ENCODE data around the gene CROT. TPM values are rescaled to one million over a fixed set of nuclear protein-coding genes. Genes with fewer than 3 reads are reported as not detected.

The CROT gene
- polyA plus RNA-seq, 1 donor, result 9.6 TPM

DNA sequence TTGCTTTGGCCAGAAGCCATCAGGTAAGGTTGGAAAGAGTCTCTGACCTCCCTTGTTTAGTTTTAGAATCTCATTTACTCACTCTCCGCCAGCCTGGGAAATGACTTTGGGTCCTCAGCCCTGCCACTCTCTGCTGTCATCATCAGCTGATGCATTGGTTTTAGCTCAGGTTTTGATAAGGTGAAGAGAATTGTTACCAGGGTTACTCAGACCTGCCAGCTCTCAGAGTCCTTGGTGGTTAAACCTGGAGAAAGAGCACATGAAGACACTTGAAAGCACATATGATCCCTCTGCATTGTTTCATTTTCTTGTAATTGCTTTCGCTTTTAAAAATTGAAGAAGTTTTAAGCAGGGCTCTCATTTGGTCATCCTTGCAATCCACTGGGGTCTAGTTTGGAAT lies 4.0 kb upstream of the CROT start:
- no peak for DNase-seq

DNA sequence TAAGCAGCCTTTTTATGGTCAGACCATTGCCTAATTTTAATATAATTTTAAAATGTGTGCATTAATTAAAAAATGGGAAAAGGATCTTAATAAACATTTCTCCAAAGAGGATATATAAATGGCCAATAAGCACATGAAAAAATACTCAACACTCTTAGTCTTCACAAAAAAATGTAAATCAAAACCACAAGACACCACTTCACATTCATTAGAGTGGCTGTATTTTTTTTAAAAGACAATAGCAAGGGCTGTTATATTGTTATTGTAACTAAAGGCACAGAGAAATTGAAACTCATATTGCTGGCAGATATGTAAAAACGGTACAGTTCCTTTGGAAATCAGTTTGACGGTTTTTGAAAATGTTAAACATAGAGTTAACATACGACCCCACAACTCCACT lies 3.2 kb upstream of the CROT start:
- no peak for DNase-seq

- DNase-seq, result no peak
These were observed 1.0 kb upstream of the CROT start for GRCh38 chr7:87344446-87344845.

GRCh38 chr7:87345962-87346371 lies 503 bp downstream of the CROT start:
- no peak for DNase-seq

- no peak for DNase-seq
These were observed 1.7 kb downstream of the CROT start for GRCh38 chr7:87347207-87347606.

GRCh38 chr7:87347664-87348063 lies 2.2 kb downstream of the CROT start:
- no peak for DNase-seq

DNA sequence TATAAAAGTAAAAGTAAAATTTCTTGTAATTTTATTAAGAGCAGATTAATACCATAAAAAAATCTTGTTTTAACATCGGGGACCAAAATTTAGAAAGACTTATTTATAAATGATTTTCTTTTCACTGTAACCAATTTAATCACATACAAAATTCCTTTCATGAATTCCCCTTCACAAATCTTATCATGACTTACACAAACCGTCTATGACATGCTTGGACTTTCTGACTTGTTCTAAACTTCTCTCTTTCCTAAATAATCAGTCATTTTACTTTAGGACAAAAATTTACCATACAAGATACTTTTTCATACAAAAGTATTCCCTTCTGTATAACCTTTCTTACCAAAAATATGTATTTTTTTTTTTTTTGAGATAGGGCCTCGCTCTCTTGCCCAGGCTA lies 9.3 kb downstream of the CROT start:
- DNase-seq, result no peak

GRCh38 chr7:87356448-87356847 lies 11.0 kb downstream of the CROT start:
- DNase-seq, result no peak

DNA sequence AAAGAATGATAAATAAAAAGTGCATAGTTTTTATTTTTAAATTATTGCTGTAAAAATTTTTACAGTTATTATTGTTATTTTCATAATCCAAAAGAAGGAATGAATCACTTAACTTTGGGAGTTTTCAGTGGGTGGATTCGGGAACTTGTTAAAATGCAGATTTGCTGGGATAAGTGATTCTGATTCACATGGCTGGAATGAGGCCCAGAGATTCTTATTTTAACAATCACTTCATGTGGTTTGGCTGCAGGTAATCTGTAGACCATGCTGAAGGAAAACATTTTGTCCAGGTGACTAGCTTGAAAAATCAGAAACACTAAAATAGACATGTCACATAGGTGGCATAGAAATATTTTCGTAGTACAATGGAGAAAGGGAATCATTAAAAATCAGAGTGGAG lies 13.9 kb downstream of the CROT start:
- DNase-seq, result no peak

GRCh38 chr7:87361320-87361719 lies 15.9 kb downstream of the CROT start:
- DNase-seq, result no peak

GRCh38 chr7:87363342-87363741 lies 17.9 kb downstream of the CROT start:
- no peak for DNase-seq

- no peak for DNase-seq
These were observed 18.8 kb downstream of the CROT start for GRCh38 chr7:87364246-87364645.

DNA sequence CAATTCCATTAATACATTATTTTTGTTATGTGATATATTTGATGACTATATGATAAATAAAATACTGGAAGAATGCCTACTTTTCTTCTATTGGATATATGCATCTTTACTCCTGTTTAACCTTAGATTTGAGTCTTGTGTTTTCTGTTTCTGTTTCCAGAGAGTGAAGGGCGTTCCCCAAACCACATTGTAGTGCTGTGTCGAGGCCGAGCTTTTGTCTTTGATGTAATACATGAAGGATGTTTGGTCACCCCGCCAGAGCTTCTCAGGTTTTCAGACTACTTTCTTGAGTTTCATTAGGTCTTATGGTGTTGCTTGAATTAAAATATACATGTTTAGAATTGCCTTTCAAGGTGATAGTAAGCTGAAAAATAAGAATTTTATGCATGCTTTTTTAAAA lies 23.8 kb downstream of the CROT start:
- DNase-seq, result no peak

- DNase-seq, result no peak
These were observed 25.3 kb downstream of the CROT start for GRCh38 chr7:87370660-87371180.

- no peak for DNase-seq
These were observed 30.4 kb downstream of the CROT start for GRCh38 chr7:87375662-87376435.

DNA sequence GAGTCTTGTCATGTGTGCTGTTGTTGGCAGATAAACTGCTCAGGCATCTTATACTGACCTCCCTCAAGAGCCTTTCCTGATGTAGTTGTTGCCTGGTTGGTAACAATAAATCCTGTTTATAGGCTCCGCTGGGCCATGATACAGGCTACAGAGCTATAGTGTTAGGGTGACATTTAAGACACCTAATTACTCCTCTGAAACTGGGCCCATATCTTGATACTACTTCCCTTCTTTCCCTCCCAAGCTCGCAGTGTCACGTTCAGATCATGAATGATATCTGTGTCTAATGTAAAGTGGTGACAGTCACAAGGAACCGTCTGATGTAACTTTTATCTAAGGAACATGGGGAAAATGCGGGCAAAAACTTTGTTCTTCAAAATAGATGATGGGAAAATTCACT lies 35.4 kb downstream of the CROT start:
- DNase-seq, result no peak

DNA sequence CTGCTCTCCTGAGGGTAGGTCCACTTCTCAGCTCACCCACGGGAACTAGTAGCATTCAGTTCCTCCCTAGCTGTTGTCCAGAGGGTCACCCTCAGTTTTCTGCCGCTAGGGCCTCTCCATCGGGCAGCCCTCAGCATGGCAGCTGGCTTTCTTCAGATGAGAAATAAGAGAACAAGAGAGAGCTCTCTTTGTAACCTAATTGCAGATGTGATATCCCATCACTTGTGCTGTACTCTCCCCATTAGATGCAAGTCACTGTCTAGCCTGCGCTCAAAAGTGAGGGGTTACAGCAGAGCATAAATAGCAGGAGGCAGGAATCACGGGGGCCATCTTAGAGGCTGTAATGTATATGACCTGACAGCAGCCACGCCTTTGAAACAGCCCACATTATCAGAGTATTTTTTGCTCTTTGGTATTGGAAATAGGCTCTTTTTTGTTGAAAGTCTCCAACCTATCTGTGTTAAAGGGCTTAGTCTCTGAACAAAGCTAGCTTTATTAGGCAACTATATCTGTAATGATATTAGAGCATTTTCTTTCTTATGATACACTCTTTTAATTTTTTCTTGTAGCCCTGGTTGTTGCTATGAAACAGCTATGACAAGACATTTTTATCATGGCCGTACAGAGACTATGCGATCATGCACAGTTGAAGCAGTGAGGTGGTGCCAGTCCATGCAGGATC lies 45.7 kb downstream of the CROT start:
- no peak for DNase-seq

- no peak for DNase-seq
These were observed 50.1 kb downstream of the CROT start for GRCh38 chr7:87395442-87396020.

DNA sequence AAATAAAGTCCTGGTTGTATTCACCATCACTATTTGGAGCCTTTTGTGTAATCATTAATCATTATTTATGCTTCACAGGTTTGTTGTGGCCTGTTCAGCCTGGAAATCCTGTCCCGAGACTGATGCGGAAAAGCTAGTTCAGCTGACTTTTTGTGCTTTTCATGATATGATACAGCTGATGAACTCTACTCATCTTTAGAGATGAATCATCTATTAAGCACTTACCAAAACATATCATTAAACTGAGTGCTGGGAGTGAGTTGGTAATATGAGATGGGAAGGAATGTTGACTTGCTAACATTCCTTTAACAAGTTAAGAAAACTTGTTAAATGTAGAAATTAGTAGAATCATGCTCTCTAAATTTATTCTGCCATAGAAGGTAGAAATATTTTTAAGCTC lies 53.0 kb downstream of the CROT start:
- no peak for DNase-seq

- DNase-seq, result no peak
These were observed 59.2 kb downstream of the CROT start for GRCh38 chr7:87404674-87405073.

- no peak for DNase-seq
These were observed 65.7 kb downstream of the CROT start for GRCh38 chr7:87411186-87411585.

DNA sequence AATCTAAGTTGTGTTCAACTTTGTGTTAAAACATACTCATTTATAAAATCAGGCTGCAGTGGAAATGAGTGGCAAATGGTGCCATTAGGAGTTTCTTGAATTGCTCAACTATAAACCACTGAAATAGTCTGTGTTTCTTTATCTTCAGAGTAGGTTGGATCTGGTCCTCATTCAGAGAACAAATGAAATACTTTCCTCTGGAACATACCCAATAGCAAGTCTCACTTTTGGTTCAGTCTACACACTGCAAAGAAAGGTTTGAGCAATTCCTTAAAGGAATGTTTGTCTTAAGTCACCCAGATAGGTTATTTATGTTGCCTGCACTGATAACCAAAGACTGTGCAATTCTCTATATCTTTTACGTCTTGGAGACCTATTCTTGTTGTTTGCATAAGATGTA lies 67.6 kb downstream of the CROT start:
- DNase-seq, result no peak

GRCh38 chr7:87413951-87414793 lies 68.7 kb downstream of the CROT start:
- no peak for DNase-seq
